ENCODE measurements around the gene JARID2.
A peak's percentile ranks its signal among the peaks of the same experiment; 100 is the strongest.

Gene JARID2

DNA sequence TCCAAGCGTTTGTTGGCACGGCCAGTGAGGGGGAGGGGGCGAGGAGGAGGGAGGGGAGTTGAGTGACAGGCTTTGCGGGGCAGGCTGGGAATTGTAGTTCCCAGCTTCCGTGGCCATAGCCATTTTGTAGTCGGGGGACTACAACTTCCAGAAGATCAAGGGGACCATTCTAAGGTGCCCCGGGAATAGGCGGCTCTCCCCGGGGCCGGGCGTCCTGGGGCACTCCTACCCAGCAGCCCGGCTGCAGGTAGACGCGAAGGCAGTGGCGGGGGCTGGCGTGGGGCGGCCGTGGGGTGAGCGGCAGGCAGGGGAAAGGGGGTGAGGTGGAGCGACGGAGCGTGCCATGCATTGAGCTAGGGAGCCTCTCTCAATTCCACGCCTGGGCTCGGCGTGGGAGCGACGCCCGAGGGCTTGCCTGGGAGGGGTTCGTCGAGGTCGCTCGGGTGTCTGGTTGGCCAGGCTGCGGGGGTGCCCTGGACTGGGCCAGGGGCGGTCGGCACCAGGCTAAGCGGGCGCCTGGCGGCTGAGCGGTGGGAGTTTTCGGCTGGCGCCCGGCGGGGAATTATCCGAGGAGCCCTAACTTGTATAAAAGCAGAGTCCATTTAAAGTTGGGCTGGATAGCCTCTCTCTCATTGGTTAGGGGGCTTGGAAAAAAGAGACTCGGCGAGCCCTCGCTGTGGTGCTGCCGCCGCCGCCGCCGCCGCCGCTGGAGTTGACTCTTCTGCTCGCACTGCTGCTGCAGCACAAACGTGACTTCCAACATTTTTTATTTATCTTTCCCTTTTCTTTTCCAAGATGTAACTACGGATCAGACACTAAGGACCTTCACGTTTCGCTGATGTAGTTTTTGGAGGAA lies at the start of gene JARID2:
Gene JARID2, plus strand, starts transcription at position 709 of the 856 bp plus-strand sequence. CDS start 471 bp downstream, outside the sequence.
- peak; percentile 96 to 98 for DNase-seq (ENCODE audit: low read depth in 2 of 2)

DNA sequence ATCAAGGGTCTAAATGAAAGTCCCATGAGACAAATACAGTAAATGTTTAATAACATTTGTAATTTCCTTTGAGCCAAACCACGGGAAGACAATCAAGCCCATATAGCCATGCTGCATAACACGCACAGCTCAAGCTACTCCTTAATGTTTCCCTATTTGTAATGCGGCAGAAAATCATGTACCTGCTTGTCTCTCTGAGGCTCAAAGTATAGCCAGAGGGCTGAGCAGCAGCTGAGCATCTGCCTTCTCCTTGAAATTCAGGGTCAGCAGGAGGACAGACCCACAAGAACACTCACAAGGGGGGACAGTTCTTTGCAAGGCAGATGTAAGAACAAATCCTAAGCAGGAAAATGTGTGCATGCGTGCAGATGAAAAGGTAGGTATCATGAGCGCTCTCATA lies 45.8 kb upstream of the JARID2 start:
- DNase-seq (ENCODE audit: low read depth in 2 of 2) = no peak

DNA sequence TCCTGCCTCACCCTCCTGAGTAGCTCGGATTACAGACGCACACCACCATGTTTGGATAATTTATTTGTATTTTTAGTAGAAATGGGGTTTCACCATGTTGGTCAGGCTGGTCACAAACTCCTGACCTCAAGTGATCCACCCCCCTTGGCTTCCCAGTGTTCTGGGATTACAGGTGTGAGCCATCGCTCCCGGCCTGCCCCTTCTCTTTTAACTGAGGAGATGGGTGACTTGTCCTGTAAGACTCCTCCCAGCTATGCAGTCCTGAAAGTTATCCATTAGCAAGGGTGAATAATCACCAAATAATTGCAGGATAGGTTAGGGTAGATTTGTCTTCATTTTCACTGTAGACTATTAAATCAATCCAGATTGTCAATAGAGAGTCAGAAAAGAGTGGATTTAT lies 40.5 kb upstream of the JARID2 start:
- DNase-seq (ENCODE audit: low read depth in 2 of 2) = no peak

DNA sequence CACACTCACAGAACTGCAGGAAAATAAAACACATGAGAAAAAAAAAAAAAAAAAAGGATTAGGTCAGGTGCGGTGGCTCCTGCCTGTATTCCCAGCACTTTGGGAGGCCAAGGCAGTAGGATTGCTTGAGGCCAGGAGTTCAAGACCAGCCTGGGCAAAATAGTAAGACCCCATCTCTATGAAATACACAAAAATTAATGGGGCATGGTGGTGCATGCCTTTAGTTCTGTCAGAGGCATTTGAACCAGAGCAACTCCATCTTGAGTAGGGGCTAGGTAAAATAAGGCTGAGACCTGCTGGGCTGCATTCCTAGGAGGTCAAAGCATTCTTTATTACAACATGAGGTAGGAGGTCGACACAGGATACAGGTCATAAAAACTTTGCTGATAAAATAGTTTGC lies 39.0 kb upstream of the JARID2 start:
- no peak for DNase-seq (ENCODE audit: low read depth in 2 of 2)

DNA sequence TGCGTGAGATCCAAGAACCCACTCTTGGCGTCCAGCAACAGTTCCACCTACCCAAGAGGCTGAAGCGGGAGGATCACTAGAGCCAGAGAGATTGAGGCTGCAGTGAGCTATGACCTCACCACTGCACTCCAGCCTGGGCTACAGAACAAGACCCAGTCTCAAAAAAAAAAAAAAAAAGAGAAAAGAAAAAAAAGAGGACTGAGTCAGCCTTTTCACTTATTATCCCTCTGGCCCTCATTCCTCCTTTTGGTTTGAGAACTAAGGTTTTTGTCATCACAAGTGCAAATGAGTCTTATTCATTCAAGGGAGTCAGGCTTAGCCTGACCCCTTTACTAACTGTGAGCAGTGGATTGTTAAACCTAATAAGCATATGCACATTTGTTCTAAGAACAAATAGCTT lies 37.9 kb upstream of the JARID2 start:
- DNase-seq (ENCODE audit: low read depth in 2 of 2) = no peak

DNA sequence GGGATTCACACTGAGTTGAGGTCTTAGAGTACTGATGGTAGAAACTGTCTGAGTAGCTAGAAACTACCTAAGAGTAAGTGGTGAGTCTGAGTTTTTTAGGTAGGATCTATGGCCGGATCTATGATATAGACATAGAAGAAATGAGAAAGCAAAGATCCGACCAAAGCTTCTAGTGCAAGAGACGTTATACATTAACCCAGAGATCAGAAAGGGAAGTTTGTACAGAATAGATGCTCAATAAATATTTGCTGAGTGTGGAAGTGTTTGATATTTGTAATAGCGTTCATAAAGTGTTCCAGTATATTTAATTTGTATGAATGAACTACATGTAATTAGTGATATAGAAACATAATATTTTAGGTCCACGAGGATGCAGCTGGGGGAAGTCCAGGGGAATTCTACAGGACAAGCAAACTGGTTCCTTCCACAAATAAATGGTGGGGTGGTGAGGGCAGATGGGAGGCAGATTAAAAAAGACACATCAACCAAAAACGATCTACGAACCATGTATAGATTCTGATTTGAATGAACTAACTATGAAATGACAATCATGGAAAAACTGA lies 31.9 kb upstream of the JARID2 start:
- DNase-seq (ENCODE audit: low read depth in 2 of 2) = no peak

DNA sequence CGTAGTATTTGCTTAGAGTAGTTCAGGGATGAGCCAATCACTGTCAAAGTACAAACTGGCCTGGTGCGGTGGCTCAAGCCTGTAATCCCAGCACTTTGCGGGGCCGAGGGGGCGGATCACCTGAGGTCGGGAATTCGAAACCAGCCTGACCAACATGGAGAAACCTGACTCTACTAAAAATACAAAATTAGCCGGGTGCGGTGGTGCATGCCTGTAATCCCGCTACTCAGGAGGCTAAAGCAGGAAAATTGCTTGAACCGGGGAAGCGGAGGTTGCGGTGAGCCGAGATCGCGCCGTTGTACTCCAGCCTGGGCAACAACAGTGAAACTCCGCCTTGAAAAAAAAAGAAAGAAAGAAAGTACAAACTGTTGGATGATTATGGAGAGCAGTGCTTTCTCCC lies 27.5 kb upstream of the JARID2 start:
- DNase-seq (ENCODE audit: low read depth in 2 of 2) = no peak

DNA sequence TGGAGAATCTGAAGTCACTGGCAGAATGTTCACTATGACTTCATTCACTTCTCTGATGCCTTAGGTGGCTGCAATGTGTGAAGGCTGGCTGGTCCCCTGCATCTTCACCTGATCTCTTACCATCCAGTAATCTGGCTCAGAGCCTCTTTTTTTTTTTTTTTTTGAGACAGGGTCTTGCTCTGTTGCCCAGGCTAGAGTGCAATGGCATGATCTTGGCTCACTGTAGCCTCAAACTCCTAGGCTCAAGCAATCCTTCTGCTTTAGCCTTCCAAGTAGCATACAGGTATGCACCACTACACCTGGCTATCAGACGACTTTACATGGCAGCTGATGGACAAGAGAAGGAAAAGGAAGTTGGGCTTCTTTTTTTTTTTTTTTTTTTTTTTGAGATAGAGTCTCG lies 25.8 kb upstream of the JARID2 start:
- no peak for DNase-seq (ENCODE audit: low read depth in 2 of 2)

DNA sequence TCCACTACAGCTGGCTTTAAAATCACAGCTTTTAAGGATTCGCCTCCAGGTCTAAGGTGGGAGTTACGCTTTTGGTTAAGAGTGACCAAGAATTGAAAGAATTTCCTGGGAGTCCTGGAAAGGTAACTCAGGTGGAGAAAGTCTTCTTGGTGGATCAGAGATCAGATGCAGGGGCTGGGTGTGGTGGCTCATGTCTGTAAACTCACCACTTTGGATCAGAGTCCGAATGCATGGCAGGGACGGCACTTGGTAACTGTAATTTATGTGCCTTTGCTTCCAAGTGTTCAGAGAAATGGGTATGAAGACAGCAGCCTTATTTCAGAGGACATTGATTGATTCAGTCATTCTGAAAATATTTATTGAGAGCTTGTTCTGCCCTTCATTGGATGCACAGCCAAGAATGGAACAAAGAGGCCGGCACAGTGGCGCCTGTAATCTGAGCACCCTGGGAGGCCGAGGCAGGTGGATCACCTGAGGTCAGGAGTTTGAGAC lies 18.0 kb upstream of the JARID2 start:
- no peak for DNase-seq (ENCODE audit: low read depth in 2 of 2)

DNA sequence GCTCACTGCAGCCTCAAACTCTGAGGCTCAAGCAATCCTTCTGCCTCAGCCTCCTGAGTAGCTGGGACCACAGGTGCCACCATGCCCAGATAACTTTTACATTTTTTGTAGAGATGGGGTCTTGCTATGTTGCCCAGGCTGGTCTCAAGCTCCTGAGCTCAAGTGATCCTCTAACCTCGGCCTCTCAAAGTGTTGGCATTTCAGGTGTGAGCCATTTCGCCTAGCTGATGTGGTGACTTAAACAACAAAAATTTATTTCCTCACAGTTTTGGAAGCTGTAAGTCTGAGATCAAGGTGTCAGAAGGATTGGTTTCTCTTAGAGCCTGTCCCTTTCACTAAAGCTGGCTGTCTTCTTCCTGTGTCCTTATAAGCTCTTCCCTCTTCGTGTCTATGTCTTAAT lies 15.0 kb upstream of the JARID2 start:
- DNase-seq (ENCODE audit: low read depth in 2 of 2) = no peak

DNA sequence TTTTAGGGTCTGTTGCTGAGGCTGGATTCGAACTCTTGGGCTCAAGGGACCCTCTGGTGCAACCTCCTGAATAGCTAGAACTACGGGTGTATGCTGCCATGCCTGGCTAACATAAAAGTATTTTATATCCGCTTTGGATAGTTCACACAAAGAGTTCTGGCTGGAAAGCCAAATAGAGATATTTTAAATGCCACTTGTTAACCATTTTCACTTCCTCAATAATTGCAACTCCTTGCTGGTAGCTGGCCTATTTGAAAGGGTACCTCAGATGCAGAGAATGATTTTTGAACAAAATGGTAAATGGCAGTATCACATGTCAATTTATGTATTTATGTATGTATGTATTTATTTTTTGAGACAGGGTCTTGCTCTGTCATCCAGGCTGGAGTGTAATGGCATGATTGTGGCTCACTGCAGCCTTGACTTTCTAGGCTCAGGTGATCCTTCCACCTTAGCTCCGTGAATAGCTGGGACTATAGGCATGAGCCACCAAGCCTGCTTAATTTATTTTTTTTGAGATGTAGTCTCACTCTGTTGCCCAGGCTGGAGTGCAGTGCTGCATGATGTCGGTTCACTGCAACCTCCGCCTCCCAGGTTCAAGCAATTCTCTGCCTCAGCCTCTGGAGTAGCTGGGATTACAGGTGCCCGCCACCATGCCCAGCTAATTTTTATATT lies 12.9 kb upstream of the JARID2 start:
- DNase-seq (ENCODE audit: low read depth in 2 of 2) = no peak

DNA sequence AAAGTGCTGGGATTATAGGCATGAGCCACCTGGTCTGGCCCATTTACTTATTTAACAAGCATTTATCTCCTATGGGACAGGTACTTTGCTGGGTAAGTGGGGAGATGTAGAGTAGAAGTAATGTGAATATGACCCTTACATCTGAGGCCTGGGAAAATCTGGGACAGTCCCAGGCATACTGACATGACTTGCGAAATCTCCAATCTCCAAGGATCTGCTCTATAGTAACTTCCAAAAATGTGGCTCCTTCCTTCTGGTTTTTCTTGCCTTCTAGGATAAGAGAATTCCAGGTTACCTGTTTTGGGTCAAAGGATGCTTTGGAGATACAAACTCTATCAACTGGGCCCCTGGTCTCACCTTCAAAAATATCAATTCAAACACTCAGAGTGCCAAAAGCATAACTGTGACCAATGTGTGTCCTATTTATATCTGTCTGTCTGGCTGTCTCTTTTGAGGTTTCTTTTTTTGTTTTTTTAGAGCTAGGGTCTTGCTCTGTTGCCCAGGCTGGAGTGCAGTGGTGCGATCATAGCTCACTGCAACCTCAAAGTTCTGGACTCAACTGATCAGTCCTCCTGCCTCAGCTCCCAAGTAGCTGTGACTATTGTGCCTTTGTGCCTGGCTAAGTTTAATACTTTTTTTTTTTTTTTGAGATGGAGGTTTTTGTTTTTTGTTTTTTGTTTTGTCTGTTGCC lies 11.7 kb upstream of the JARID2 start:
- no peak for DNase-seq (ENCODE audit: low read depth in 2 of 2)

DNA sequence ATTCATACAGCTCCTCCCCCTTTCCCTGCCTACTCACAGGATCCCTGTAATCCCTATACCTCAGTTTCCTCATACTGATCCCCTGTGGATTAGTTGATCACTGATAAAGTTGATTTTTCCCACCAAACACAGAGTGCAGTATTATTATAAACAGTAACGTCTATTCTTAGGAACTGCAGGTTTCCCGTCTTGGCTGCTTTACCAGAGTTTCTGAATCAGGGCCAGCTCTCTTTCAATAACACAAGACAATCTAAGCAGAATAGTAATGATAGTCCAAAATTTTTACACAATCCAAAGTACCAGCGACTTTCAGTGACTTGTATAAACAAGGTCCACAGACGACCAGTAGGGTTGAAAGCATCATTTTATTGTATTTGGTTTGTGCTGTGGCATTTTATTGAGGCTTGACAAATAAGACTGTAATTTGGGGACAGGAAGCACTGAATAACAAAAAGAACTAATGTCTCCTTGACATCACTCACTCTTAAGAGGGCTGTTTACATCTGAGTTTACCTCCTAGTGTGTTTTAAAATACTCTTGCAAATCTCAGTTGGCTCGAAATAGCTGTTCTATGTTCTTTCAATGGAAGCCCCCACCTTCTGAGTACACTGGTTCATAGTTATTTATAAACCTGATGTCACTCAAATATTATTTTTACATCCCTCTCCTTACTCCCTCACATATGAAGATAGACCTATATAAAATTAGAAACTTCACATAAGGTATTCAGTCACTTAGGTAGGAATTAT lies 6.1 kb upstream of the JARID2 start:
- no peak for DNase-seq (ENCODE audit: low read depth in 2 of 2)

DNA sequence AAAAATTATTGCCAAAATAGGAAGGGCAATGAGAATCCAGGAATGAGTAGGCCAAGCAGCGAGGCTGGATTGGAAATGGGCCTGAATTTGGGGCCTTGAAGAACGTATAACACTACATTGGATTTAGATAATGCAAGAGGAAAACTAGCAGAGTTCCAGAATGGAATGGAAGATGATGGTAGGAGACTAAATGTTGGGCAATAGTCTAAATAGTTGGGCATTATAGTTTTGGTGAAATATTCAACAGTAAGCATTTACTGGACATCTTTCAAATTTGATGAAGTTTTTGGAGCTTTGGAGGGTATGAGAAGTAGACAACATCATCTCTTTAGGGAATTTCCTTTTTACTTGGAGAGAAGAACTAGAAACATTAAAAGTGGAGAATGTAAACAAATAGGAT lies 3.4 kb upstream of the JARID2 start:
- no peak for DNase-seq (ENCODE audit: low read depth in 2 of 2)

DNA sequence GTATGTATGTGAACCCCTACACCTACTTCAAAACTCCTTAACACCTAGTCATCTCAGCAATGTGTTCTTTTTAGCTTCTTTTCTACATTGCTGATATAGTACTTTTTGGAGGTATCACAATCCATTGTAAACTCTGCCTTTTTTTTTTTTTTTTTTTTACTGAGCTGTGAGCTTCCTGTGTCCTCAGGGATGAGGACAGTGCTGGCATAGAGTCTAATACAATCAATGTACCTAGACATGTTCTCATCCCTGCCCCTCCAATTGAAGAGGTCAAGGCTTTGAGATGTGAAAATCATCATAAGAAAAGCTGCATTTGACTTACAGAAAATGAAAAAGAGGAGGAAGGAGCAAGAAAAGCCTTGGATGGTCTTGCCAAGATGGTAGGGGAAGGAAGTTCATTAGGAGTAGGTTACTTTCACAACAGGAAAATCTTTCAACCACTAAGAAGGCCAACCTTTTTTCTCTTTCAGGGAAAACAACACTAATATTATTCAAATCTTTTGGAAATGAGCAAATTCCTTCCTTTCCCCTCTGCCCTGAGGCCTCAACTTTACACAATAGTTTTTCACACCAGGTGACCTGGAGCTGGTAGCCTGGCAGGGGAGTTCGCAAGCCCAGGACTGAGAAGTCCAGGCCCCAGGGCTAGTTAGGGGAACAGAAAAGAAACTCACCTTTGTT lies 2.8 kb upstream of the JARID2 start:
- no peak for DNase-seq (ENCODE audit: low read depth in 2 of 2)

DNA sequence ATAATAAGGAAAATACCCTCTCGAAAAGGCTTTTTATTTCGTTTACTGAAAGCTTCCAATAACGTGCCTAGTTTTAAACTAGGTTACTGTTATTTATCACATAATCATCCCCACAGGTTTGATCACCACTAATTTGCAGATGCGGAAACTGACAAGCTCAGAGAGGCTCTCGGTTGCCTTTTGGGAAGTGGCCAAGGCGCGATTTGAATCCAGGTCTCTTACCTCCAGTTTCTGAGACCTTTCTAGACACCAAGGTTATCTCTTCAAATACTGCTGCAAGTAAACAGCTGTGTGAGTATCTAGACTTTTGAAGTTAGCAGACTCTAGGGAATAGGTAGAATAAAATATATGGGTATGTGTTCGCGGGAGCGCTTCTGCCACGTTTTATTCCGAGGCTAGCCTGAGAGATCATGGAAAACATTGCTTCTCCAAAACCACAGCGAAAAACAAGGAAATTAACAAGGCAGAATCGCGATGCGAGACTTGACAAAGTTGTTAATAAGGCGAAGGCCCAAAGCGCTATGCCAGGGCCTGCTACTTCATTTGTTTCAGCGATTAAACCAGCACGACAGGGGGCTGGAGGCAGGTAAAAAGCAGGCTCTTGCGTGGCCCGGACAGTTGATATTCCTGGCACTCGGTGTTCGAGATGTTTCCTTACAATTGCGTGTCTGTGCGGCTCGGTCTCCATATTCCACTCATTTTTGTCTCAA lies 1.8 kb upstream of the JARID2 start:
- no peak for DNase-seq (ENCODE audit: low read depth in 2 of 2)

DNA sequence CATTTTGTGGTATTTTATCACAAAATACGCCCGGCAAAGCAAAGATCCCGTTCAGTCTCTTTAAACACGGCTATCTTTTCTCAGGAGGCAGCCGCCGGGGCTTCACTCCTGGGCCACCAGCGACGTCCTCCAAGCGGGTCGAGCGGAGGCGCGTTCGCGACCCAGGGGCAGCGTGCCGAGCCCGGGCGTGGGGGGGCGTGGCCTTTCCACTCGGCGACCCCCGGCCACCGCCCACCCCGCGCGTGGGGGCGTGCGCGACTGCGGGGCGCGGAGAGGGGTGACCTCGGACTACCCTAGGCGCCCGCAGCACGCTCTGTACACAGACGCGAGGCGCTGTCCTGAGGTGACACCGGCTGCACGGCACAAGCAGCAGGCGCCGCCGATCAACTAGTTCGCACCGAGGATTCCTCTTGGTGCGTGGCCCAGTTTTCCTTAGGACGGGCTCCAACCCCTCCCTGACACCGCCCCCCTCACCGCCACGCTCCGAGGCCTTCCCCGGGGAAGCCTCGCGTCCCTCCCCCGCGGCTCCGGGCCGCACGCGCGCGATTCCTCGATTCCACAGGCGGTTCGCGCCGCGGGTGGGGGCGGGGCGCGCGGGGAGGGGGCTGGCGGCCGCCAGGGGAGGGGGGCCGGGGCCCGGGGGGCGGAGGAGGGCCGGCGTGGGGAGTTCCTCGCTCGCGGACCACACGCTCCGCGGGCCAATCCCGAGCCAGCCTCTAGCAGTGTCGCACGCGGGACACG lies 1.1 kb upstream of the JARID2 start:
- DNase-seq (ENCODE audit: low read depth in 2 of 2) = peak; percentile 32 to 46

DNA sequence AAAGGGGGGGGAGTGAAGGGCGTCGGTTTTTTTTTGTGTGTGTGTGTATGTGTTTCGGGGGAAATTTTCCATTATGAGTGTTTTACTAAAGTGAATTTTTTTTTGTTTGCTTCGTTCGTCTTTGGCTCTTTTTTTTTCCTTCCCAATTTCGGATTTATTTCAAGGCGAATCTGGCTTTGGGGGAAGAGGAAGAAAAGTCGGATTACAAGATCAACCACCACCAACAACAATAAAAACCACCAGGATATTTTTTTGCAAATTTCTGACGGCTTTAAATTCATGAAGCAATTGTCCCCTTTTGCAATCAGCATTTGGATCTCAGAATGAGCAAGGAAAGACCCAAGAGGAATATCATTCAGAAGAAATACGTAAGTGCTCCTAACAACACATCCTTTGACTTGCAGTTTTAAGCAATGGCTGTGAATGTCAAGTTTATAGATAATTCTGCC lies 372 bp downstream of the JARID2 start:
- DNase-seq (ENCODE audit: low read depth in 2 of 2) = no peak
